Frontal cortex (tissue), 4 donors: ENCODE measurements around the gene HERC2. TPM values are rescaled to one million over a fixed set of nuclear protein-coding genes. Genes with fewer than 3 reads are reported as not detected.

Experiments
- DNase-seq, 2 donors: peaks; one replicate each; pipeline ENCODE4 v3.0.0; 2012; ENCODE audit warnings: low spot score in 2 of 2
- FAIRE-seq: peaks from 2 replicates; lab custom pipeline; 2012; peaks lifted over from hg19 to GRCh38; lab: Jason Lieb, UNC
- total RNA-seq: library from RNA; depleted of rRNA; stranded (reverse); fragments of >200 nt; gene quantifications from one replicate; pipeline ENCODE4 v1.2.3, GENCODE V29; 2014
- donor health status: control.
- donor health status: control.
- donor health status: control.

HERC2 gene
- total RNA-seq, 1 donor from 2014 or later: 65.2 TPM

GRCh38 chr15:28105224-28105791 lies 216.7 kb downstream of the HERC2 start:
- DNase-seq (no peak), FAIRE-seq (no peak)

DNA sequence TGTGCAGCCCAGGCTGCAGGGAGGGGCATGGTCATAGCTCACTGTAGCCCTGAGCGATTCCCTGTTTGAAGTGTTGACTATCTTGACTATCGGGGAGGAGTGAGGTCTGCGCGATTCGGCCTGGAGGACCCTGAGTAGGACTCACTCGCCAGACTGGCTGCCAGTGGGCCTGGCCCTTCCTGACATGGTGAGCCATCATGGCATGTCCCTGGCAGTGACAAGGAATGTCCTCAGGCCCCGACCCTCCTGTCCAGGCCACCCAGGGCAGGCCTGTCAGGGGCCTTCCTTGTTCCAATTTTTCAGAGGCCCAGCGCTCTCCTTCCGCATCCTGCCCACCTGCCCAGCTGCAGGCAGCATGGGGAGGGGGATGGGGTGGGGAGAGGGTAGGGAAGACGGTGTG lies 217.7 kb downstream of the HERC2 start:
- FAIRE-seq (no peak), DNase-seq (no peak)

DNA sequence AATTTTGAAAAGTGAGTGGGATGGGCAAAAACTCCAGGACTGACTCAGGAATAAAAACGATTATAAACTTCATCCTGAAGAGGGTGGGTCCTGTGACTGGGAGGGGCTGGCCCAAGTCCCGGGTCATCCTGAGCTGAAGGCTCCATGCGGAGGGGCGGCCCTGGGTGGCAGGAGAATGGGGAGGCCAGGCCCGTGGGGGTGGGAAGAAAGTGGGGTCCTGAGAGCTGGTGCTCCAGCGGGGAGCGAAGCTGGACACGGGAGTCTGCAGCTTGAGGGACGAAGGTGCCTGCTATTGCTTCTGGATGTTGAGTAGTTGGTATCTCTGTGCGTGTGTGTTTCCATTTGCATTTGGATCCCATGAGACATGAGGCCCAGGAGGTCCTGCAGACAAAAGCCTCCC lies 218.1 kb downstream of the HERC2 start:
- FAIRE-seq (no peak), DNase-seq (no peak)

DNA sequence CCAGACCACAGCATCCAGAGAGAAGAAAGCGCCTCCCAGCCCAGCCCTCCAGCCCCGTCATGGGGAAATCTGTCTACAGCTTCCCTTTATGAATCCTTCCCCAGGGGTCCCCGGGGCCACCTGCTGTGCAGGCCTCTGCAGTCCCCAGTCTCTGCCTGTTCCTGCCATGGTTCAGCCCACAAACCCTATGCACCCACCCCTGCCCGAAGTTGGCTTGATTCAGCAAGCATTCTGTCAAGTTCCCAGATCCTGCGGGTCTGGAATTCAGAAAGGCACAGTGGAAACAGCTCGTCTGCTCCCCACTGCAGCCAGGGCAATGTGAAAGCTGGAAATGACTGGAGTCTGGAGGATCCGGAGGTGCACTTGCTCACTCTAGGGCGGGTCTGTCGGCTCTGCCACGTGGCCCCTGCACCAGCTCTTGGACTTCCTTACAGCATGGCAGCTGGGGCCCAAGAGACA lies 220.0 kb downstream of the HERC2 start:
- FAIRE-seq (no peak), DNase-seq (no peak)

DNA sequence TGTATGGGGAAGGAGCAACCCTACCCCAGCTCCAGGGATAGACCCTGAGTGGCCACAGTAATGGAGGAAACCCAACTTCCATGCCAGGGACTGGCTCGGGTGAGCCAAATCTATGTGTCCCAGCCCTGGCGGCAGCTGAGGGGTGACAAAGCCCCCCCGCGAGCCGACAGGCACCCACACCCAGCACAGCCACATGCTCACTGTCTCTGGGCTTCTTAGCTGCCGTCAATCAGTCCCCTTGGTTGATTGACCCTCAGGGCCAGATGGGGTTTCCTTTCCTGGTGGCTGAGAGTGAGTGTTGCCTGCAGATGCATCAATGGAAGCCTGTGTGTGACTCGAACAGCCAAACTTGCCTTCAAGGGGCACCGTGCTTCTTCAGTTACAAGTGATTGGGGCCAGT lies 220.8 kb downstream of the HERC2 start:
- no peak for FAIRE-seq
- no peak for DNase-seq

- DNase-seq: no peak
- FAIRE-seq: no peak
Observed at GRCh38 chr15:28100516-28101195, 221.3 kb downstream of the HERC2 start.

GRCh38 chr15:28099555-28100140 lies 222.3 kb downstream of the HERC2 start:
- no peak for DNase-seq
- FAIRE-seq: no peak

GRCh38 chr15:28098766-28099554 lies 223.0 kb downstream of the HERC2 start, which contains the start of gene OCA2:
Gene OCA2 (minus strand): TSS chr15:28099315. CDS start chr15:28081874, 17,441 bp downstream.
- no peak for FAIRE-seq
- no peak for DNase-seq

DNA sequence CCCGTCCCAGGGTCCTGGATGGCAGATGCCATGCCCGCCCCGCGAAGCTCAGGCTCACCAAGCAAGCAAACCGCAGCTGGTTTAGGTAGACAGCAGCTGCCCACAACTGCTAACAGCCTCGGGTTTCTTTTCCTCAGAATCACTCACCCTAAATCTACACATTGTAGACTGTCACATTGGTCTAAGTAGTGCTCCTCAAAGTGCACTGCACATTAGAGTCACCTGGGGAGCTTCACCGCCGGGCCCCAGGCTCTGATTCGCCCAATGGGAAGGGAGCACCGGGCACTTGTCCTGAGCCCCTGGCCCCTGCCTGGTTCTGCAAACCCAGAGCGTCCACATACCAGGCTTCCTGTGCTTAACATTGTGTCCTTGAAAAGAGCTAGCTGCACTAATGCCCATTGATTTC lies 223.6 kb downstream of the HERC2 start:
- DNase-seq: no peak
- FAIRE-seq: no peak

- no peak for DNase-seq
- FAIRE-seq: no peak
Observed at GRCh38 chr15:28097656-28098359, 224.2 kb downstream of the HERC2 start.

DNA sequence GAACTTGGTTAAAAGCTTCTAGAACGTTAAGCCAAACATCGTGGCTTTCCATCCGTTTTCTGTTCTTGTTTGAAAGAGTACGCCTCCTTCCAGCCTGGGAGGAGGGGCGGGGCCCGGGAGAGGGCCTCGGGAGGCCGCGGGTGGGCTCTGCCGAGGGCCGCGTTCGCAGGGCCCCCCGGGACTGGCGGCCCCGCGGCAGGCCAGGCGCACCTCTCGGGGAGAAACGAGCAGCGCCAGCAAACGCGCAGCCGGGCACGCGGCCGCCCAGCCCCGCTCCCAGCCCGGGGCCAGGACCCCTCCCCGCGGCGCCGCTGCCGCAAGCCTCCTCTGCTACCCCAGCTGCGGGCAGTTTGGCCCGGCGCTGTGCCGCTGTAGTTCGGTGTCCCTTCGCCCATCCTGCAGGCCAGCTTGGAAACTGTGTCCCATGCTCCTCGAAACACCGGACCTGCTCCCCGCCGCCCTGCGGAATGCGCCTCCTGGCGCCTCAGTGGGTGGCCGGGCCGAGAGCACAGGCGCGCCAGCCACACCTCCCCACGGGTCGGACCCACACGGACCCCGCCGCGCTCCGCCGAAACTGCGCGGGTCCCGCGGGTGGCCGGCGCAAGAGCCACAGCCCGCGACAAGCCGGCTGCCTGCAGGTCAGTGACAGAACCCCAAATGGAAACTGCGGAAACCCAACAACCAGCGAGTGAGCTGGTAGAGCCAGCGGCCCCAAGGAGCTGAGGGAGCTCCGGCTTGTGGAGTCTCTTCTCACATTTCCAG lies 225.1 kb downstream of the HERC2 start:
- FAIRE-seq: no peak
- DNase-seq: no peak

- DNase-seq (no peak), FAIRE-seq (no peak)
Observed at GRCh38 chr15:28096411-28096669, 225.6 kb downstream of the HERC2 start.

- DNase-seq (no peak), FAIRE-seq (no peak)
Observed at GRCh38 chr15:28094732-28095521, 227.1 kb downstream of the HERC2 start.

DNA sequence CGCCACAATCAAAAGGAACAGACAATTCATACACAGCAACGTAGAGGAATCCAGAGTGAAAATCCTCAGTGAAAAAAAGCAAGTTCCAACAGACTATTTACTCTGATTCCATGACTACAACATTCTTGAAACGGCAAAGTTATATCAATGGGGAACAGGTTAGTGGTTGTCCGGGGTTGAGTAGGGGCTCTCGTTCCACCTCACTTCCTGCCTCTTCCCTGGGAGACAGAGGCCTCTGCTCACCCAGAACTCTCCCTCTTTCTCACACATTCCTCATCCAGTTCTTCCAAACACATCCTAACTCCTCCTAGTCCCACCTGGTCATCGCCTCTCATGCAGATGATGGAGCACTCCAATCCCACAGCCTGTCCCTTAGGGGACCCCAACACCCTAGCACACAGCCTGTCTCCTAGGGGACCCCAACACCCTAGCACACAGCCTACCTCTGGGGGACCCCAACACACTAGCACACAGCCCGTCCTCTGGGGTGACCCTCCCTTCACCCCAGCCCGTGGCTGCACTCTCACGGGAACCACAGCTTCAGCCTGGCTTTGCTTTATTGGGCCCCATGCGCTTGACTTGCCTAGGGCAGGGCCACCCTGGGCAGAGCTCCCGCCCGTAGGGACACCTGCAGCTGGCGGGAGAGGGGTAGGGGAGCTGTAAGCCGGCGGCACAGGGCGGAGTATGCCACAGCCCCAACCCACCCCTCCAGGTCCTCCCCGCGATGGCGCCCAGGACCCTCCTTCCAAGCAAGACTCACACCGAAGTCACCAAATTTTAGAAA lies 228.0 kb downstream of the HERC2 start:
- DNase-seq: no peak
- FAIRE-seq: no peak

DNA sequence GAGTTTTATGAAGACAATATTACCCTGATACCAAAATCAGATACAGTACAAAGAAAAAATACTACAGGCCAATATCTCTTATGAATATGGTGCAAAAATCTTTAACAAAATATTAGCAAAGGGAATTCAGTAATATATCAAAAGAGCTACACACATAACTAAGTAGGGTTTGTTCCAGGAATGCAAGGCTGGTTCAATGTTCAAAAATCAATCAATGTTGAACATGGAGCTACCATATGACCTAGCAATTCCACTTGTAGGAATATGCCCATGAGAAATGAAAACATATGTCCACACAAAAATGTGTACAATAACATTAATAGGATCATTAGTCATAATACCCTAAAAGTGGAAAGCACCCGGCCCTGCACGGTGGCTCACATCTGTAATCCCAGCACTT lies 230.7 kb downstream of the HERC2 start:
- DNase-seq (no peak), FAIRE-seq (no peak)

GRCh38 chr15:28086175-28086703 lies 235.7 kb downstream of the HERC2 start:
- FAIRE-seq (no peak), DNase-seq (no peak)

GRCh38 chr15:28085489-28086174 lies 236.3 kb downstream of the HERC2 start:
- FAIRE-seq: no peak
- DNase-seq: no peak
